Ascending aorta (tissue), 2 donors: ENCODE data around the gene CCND2. TPM values are rescaled to one million over a fixed set of nuclear protein-coding genes. Genes with fewer than 3 reads are reported as not detected.
A peak's percentile ranks its signal among the peaks of the same experiment; 100 is the strongest.

Experiments used
- DNase-seq, 2 donors: peaks; one replicate each; pipeline ENCODE4 v3.0.0-alpha.2; 2019; ENCODE audit warnings: low spot score in 2 of 2
- H3K27ac ChIP-seq, 2 donors: fragments of 200-600 bp; sonication (generic); one replicate each; pipeline ENCODE4 v1.5.1; 2016 to 2017; ENCODE audit warnings: mild to moderate bottlenecking in 1 of 2
- H3K27me3 ChIP-seq: fragments of 200-600 bp; sonication (generic); one replicate; pipeline ENCODE4 v1.5.1; 2017
- H3K36me3 ChIP-seq, 2 donors: fragments of 200-600 bp; sonication (generic); one replicate each; pipeline ENCODE4 v1.5.1; 2016
- H3K4me1 ChIP-seq, 2 donors: fragments of 200-600 bp; sonication (generic); one replicate each; pipeline ENCODE4 v1.5.1; 2016 to 2017; ENCODE audit warnings: mild to moderate bottlenecking in 1 of 2
- H3K4me3 ChIP-seq, 2 donors: fragments of 200-600 bp; sonication (generic); one replicate each; pipeline ENCODE4 v1.5.1; 2016 to 2017; ENCODE audit warnings: mild to moderate bottlenecking in 1 of 2
- H3K9me3 ChIP-seq, 2 donors: fragments of 200-600 bp; sonication (generic); one replicate each; pipeline ENCODE4 v1.5.1; 2016
- CTCF ChIP-seq, 3 experiments: fragments of 200-600 bp in 2 of 3; fragments of 450-650 bp in 1 of 3; sonication (generic) in 2 of 3; IDR thresholded peaks; one replicate each; pipeline ENCODE4 v1.5.1; 2016 to 2019; ENCODE audit warnings: antibody characterized with exemption in 3 of 3, mild to moderate bottlenecking in 1 of 3, moderate library complexity in 1 of 3
- intact Hi-C: fragments of 100-400 bp; cut with DNase I; formaldehyde crosslinking; loops from one replicate; pipeline ENCODE4 v1.15.1; 2023
- total RNA-seq: library from RNA; depleted of rRNA; stranded (reverse); fragments of >200 nt; gene quantifications from one replicate; pipeline ENCODE4 v1.1.0, GENCODE V29; 2016

CCND2 gene
- total RNA-seq, 1 donor from 2014 or later: 150 TPM

GRCh38 chr12:4278329-4279197 lies 5.0 kb downstream of the CCND2 start:
- Histone ChIP-seq H3K4me1 (peaks cover 6 to 40% of the 10 kb centered on the region in 2 donors), H3K36me3 (peaks cover 32 to 64% of the 10 kb centered on the region in 2 donors)

GRCh38 chr12:4279198-4279690 lies 5.7 kb downstream of the CCND2 start:
- Histone ChIP-seq H3K36me3 (peaks cover 39 to 71% of the 10 kb centered on the region in 2 donors), H3K4me1 (peaks cover 6 to 40% of the 10 kb centered on the region in 2 donors), H3K27me3 (no peaks in the 10 kb centered on the region), H3K4me3 (no peak overlapping the region), H3K9me3 (no peaks in the 10 kb centered on the region), H3K27ac (no peak overlapping the region)
- intact Hi-C loops: loop anchor here (10.0 kb wide), 1 partner anchor 1384 kb away; the partner anchor contains the start of gene TULP3
- DNase-seq: no peak
- TF ChIP-seq CTCF (IDR thresholded peaks at IDR 0.05): no peak

More at GRCh38 chr12:4278329-4279197, 5.0 kb downstream of the CCND2 start:
- no peak overlapping the region for H3K27ac ChIP-seq
- DNase-seq: no peak
- no peak for TF ChIP-seq CTCF (IDR thresholded peaks at IDR 0.05)
- H3K9me3 ChIP-seq: no peaks in the 10 kb centered on the region
- intact Hi-C loops: loop anchor here (10.0 kb wide), 1 partner anchor 1384 kb away; the partner anchor contains the start of gene TULP3
- H3K4me3 ChIP-seq: no peak overlapping the region
- no peaks in the 10 kb centered on the region for H3K27me3 ChIP-seq

GRCh38 chr12:4280351-4281163 lies 7.0 kb downstream of the CCND2 start:
- Histone ChIP-seq H3K27me3 (no peaks in the 10 kb centered on the region), H3K27ac (peak overlapping the region; percentile 56 to 58), H3K36me3 (peaks cover 50 to 84% of the 10 kb centered on the region in 2 donors), H3K4me3 (peak overlapping the region in 1 of 2 donors; percentile 2), H3K9me3 (no peaks in the 10 kb centered on the region), H3K4me1 (peaks cover 6 to 40% of the 10 kb centered on the region in 2 donors)
- intact Hi-C loops: no loop called here
- DNase-seq: peak in 1 of 2 donors; percentile 71
- no peak for TF ChIP-seq CTCF (IDR thresholded peaks at IDR 0.05)

- H3K9me3 ChIP-seq: no peaks in the 10 kb centered on the region
- TF ChIP-seq CTCF (IDR thresholded peaks at IDR 0.05): no peak
- H3K27me3 ChIP-seq: no peaks in the 10 kb centered on the region
- peaks cover 56 to 91% of the 10 kb centered on the region in 2 donors for H3K36me3 ChIP-seq
- H3K4me1 ChIP-seq: peaks cover 6 to 37% of the 10 kb centered on the region in 2 donors
- peak overlapping the region; percentile 56 to 58 for H3K27ac ChIP-seq
- DNase-seq: no peak
- H3K4me3 ChIP-seq: no peak overlapping the region
- intact Hi-C loops: no loop called here
Observed at GRCh38 chr12:4281173-4281654, 7.7 kb downstream of the CCND2 start.

GRCh38 chr12:4282103-4282891 lies 8.7 kb downstream of the CCND2 start:
- TF ChIP-seq CTCF (IDR thresholded peaks at IDR 0.05): no peak
- Histone ChIP-seq H3K27ac (no peak overlapping the region), H3K36me3 (peaks cover 57 to 98% of the 10 kb centered on the region in 2 donors), H3K4me3 (no peak overlapping the region), H3K4me1 (peaks cover 9 to 41% of the 10 kb centered on the region in 2 donors), H3K27me3 (no peaks in the 10 kb centered on the region), H3K9me3 (no peaks in the 10 kb centered on the region)
- intact Hi-C loops: no loop called here
- DNase-seq: peak in 1 of 2 donors; percentile 53
